Mucosa of descending colon (tissue), 3 donors: Measurements from ENCODE around the gene C20orf96. TPM values are rescaled to one million over a fixed set of nuclear protein-coding genes. Genes with fewer than 3 reads are reported as not detected.

Source experiments
- ATAC-seq: fragments of 200-7000 bp; cut with Tn5 transposase; one replicate; pipeline ENCODE4 v1.9.1; 2020; ENCODE audit warnings: mild to moderate bottlenecking, moderate library complexity
- DNase-seq, 3 donors: peaks; one replicate each; pipeline ENCODE4 v3.0.0-alpha.2; 2020
- H3K36me3 ChIP-seq: fragments of 200-600 bp; one replicate; pipeline ENCODE4 v1.8.0; 2021; ENCODE audit warnings: low read depth, mild to moderate bottlenecking
- H3K4me1 ChIP-seq: fragments of 200-600 bp; one replicate; pipeline ENCODE4 v1.8.0; 2021; ENCODE audit warnings: low read depth, mild to moderate bottlenecking
- H3K4me3 ChIP-seq: fragments of 200-600 bp; one replicate; pipeline ENCODE4 v1.8.0; 2021; ENCODE audit warnings: mild to moderate bottlenecking
- H3K9me3 ChIP-seq: fragments of 200-600 bp; one replicate; pipeline ENCODE4 v1.8.0; 2021; ENCODE audit warnings: mild to moderate bottlenecking
- CTCF ChIP-seq: fragments of 200-600 bp; IDR thresholded peaks from one replicate; pipeline ENCODE4 v1.8.0; 2022; ENCODE audit warnings: antibody characterized with exemption, mild to moderate bottlenecking
- intact Hi-C, 2 donors: fragments of 100-400 bp; cut with DNase I in 1 of 2; cut with micrococcal nuclease in 1 of 2; formaldehyde crosslinking; loops; one replicate each; pipeline versions ENCODE4 v1.11.0 to v1.11.1; 2022; cut with DNase I, micrococcal nuclease
- total RNA-seq, 3 donors: library from RNA; stranded (reverse); fragmentation: NEBNext Ultra II Directional in 2 of 3; extraction: Animal tissue kit (Norgen Biotek cat#: 25700) in 2 of 3; gene quantifications; one replicate each; pipeline versions ENCODE4 v1.2.1 to v1.2.4, GENCODE V29; 2021 to 2023
- donor health status: DM: no; HTN: no; CAD: no; lungs with moderate emphysema.
- donor health status: DM: no; HTN: no; CAD: no.
- donor health status: DM: no; HTN: yes; CAD: no.

The C20orf96 gene
- total RNA-seq, 3 donors from 2014 or later, result 6.8 to 12.1 (median 11.3) TPM

- intact Hi-C loops, result no loop called here
- peaks cover 19% of the 10 kb centered on the region for H3K4me1 ChIP-seq
- no peaks in the 10 kb centered on the region for H3K36me3 ChIP-seq
- H3K4me3 ChIP-seq, result no peak overlapping the region
- H3K9me3 ChIP-seq, result no peaks in the 10 kb centered on the region
- no peak for DNase-seq
- no peak for ATAC-seq
- no peak for TF ChIP-seq CTCF
Observed at GRCh38 chr20:328975-329695, 38.6 kb upstream of the C20orf96 start.

- Histone ChIP-seq H3K4me3 (no peak overlapping the region), H3K9me3 (no peaks in the 10 kb centered on the region), H3K4me1 (peaks cover 25% of the 10 kb centered on the region), H3K36me3 (no peaks in the 10 kb centered on the region)
- DNase-seq (peak in 1 of 3 donors; percentile 52), ATAC-seq (no peak)
- no peak for TF ChIP-seq CTCF
- intact Hi-C loops, result no loop called here
Observed at GRCh38 chr20:328027-328974, 37.8 kb upstream of the C20orf96 start.

GRCh38 chr20:327186-328026, 36.9 kb upstream of the C20orf96 start:
- Histone ChIP-seq H3K4me3 (no peak overlapping the region), H3K9me3 (no peaks in the 10 kb centered on the region), H3K36me3 (no peaks in the 10 kb centered on the region), H3K4me1 (peaks cover 25% of the 10 kb centered on the region)
- DNase-seq (peak; percentile 80 to 86 (median 83)), ATAC-seq (peak; percentile 8)
- no peak for TF ChIP-seq CTCF
- intact Hi-C loops, result no loop called here

- DNase-seq (peak in 2 of 3 donors; percentile 65 to 75), ATAC-seq (no peak)
- Histone ChIP-seq H3K36me3 (no peaks in the 10 kb centered on the region), H3K4me1 (peaks cover 25% of the 10 kb centered on the region), H3K4me3 (peak overlapping the region; percentile 28), H3K9me3 (no peaks in the 10 kb centered on the region)
- no peak for TF ChIP-seq CTCF
- intact Hi-C loops, result no loop called here
Observed at GRCh38 chr20:326645-327185, 36.2 kb upstream of the C20orf96 start.
